HCT116 (cell line): Measurements from ENCODE around the gene HLA-E. TPM values are rescaled to one million over a fixed set of nuclear protein-coding genes. Genes with fewer than 3 reads are reported as not detected.
"Not testable (repeated sequence)": the region's sequence is repeated elsewhere in the genome, so short reads cannot be mapped to it uniquely, and the experiment has no call there.

Experiments
- ATAC-seq: fragments of 200-7000 bp; cut with Tn5 transposase; 2 replicates; pipeline ENCODE4 v1.9.1; 2020; ENCODE audit warnings: mild to moderate bottlenecking, moderate library complexity
- BruUV-seq: library from RNA; stranded (reverse); fragments of 400-500 nt; replicated peaks from 2 replicates; lab custom pipeline; 2021; lab: Mats Ljungman, UMichigan
- CTCF ChIA-PET: fragments of 300-600 bp; sonication (Branson Sonifier 250); formaldehyde crosslinking; loops from one replicate; lab custom pipeline; 2021; ENCODE audit warnings: antibody characterized with exemption; lab: Charles Lee
- POLR2A ChIA-PET: fragments of 300-600, 350-600 bp; sonication (Branson Sonifier 250); formaldehyde crosslinking; loops from one replicate; lab custom pipeline; 2021; ENCODE audit warnings: antibody characterized with exemption; lab: Charles Lee
- RAD21 ChIA-PET, 2 experiments: fragments of 300-600 bp; sonication (Branson Sonifier 250); formaldehyde crosslinking; loops; one replicate each; lab custom pipeline; 2023; ENCODE audit warnings: low total read pairs in 2 of 2; ENCODE audit not compliant: uncharacterized antibody in 2 of 2, unreplicated experiment in 2 of 2, low non-redundant PET in 1 of 2; lab: Charles Lee
- DNase-seq: peaks from one replicate; pipeline ENCODE4 v3.0.0-alpha.2; 2010; ENCODE audit warnings: low read depth, low spot score
- H2AFZ ChIP-seq: fragments of 200-600 bp; shearing (Covaris generic), sonication (generic); 2 replicates; pipeline ENCODE4 v1.6.1; 2017; ENCODE audit warnings: low read depth, mixed run types, mixed read lengths, antibody characterized with exemption, low read length; ENCODE audit not compliant: poor library complexity, severe bottlenecking
- H3K27ac ChIP-seq: 2 replicates; pipeline ENCODE4 v1.5.1; 2012; ENCODE audit warnings: low read depth, low read length
- H3K27me3 ChIP-seq: fragments of 200-600 bp; sonication (generic); 2 replicates; pipeline ENCODE4 v1.6.1; 2016; ENCODE audit warnings: mixed run types, low read length, mixed read lengths; ENCODE audit not compliant: insufficient read depth
- H3K36me3 ChIP-seq, 2 experiments: fragments of 200-500 bp in 1 of 2; fragments of 200-600 bp in 1 of 2; sonication (Bioruptor generic) in 1 of 2; sonication (generic) in 1 of 2; 2 replicates each; pipeline versions ENCODE4 v1.5.1 to v1.6.1; 2014 to 2016; ENCODE audit warnings: low read length in 2 of 2, inconsistent platforms in 1 of 2, mixed read lengths in 1 of 2, mixed run types in 1 of 2; ENCODE audit not compliant: insufficient read depth in 2 of 2, control insufficient read depth in 1 of 2
- H3K4me1 ChIP-seq, 2 experiments: fragments of 200-600 bp in 1 of 2; sonication (generic) in 1 of 2; 2 replicates each; pipeline versions ENCODE4 v1.5.1 to v1.6.1; 2012 to 2017; ENCODE audit warnings: low read length in 2 of 2, inconsistent platforms in 1 of 2, mild to moderate bottlenecking in 1 of 2, mixed read lengths in 1 of 2, mixed run types in 1 of 2, moderate library complexity in 1 of 2; ENCODE audit not compliant: insufficient read depth in 2 of 2, control insufficient read depth in 1 of 2
- H3K4me2 ChIP-seq: fragments of 200-600 bp; sonication (generic); 2 replicates; pipeline ENCODE4 v1.6.1; 2017; ENCODE audit warnings: mixed run types, low read length, mixed read lengths
- H3K4me3 ChIP-seq, 2 experiments: fragments of 200-600 bp in 1 of 2; sonication (generic) in 1 of 2; replicated peaks in 1 of 2; 2 replicates each; pipeline ENCODE4 v1.5.1; 2011 to 2016; ENCODE audit warnings: low read length in 2 of 2, control low read depth in 1 of 2, low read depth in 1 of 2, mild to moderate bottlenecking in 1 of 2, mixed read lengths in 1 of 2, mixed run types in 1 of 2
- H3K79me2 ChIP-seq: fragments of 200-600 bp; sonication (generic); 2 replicates; pipeline ENCODE4 v1.6.1; 2017; ENCODE audit warnings: mild to moderate bottlenecking, mixed run types, low read length, moderate library complexity, mixed read lengths; ENCODE audit not compliant: insufficient read depth
- H3K9ac ChIP-seq: fragments of 200-600 bp; sonication (generic); 2 replicates; pipeline ENCODE4 v1.6.1; 2016; ENCODE audit warnings: low read length, mixed read lengths
- H3K9me2 ChIP-seq: fragments of 200-600 bp; sonication (generic), shearing (Covaris generic); 2 replicates; pipeline ENCODE4 v1.6.1; 2017; ENCODE audit warnings: mixed run types, mild to moderate bottlenecking, moderate library complexity; ENCODE audit not compliant: insufficient read depth
- H3K9me3 ChIP-seq, 2 experiments: fragments of 200-500 bp in 1 of 2; fragments of 200-600 bp in 1 of 2; sonication (Bioruptor generic) in 1 of 2; sonication (generic) in 1 of 2; 2 replicates each; pipeline ENCODE4 v1.6.1; 2014 to 2017; ENCODE audit warnings: low read length in 2 of 2, mixed read lengths in 2 of 2, inconsistent platforms in 1 of 2, low read depth in 1 of 2, mild to moderate bottlenecking in 1 of 2, mixed run types in 1 of 2, moderate library complexity in 1 of 2; ENCODE audit not compliant: control insufficient read depth in 1 of 2, insufficient read depth in 1 of 2
- H4K20me1 ChIP-seq: fragments of 200-600 bp; sonication (generic), shearing (Covaris generic); 2 replicates; pipeline ENCODE4 v1.6.1; 2017; ENCODE audit warnings: mixed run types, mild to moderate bottlenecking, moderate library complexity; ENCODE audit not compliant: insufficient read depth
- CEBPB ChIP-seq: IDR thresholded peaks from 2 replicates; pipeline ENCODE4 v1.6.1; 2012; ENCODE audit warnings: low read depth
- CTCF ChIP-seq, 3 experiments: fragments of 200-600 bp in 1 of 3; sonication (generic) in 1 of 3; IDR thresholded peaks in 2 of 3; conservative IDR thresholded peaks in 1 of 3; 2 replicates each; pipeline ENCODE4 v1.5.1; 2012 to 2017; ENCODE audit warnings: low read depth in 2 of 3, low read length in 2 of 3, antibody characterized with exemption in 1 of 3, borderline replicate concordance in 1 of 3, control low read depth in 1 of 3, mild to moderate bottlenecking in 1 of 3, mixed read lengths in 1 of 3, mixed run types in 1 of 3, moderate library complexity in 1 of 3; ENCODE audit not compliant: insufficient read depth in 1 of 3
- EGR1 ChIP-seq: IDR thresholded peaks from 2 replicates; pipeline ENCODE4 v1.6.1; 2012; ENCODE audit warnings: low read depth
- EZH2phosphoT487 ChIP-seq: fragments of 200-600 bp; IDR thresholded peaks from 2 replicates; pipeline ENCODE4 v1.6.1; 2018; ENCODE audit warnings: antibody characterized with exemption, borderline replicate concordance
- JUND ChIP-seq: IDR thresholded peaks from 2 replicates; pipeline ENCODE4 v1.6.1; 2012
- POLR2A ChIP-seq: IDR thresholded peaks from 2 replicates; pipeline ENCODE4 v1.7.0; 2011; ENCODE audit warnings: borderline replicate concordance; ENCODE audit not compliant: insufficient read depth, insufficient read length; ENCODE audit errors: extremely low read depth
- REST ChIP-seq: IDR thresholded peaks from 2 replicates; pipeline ENCODE4 v1.6.1; 2012; ENCODE audit warnings: low read depth
- SIN3A ChIP-seq: IDR thresholded peaks from 2 replicates; pipeline ENCODE4 v1.6.1; 2012; ENCODE audit warnings: low read depth
- SP1 ChIP-seq: IDR thresholded peaks from 2 replicates; pipeline ENCODE4 v1.6.1; 2012; ENCODE audit warnings: low read depth
- SRF ChIP-seq: IDR thresholded peaks from 2 replicates; pipeline ENCODE4 v1.6.1; 2012; ENCODE audit warnings: low read depth
- TCF7L2 ChIP-seq: IDR thresholded peaks from 2 replicates; pipeline ENCODE4 v1.7.0; 2011; ENCODE audit warnings: borderline replicate concordance, inconsistent platforms; ENCODE audit not compliant: insufficient read depth, insufficient read length; ENCODE audit errors: extremely low read depth
- ZNF274 ChIP-seq: fragments of 200-500 bp; sonication (Bioruptor generic); IDR thresholded peaks from 2 replicates; pipeline ENCODE4 v1.6.1; 2014; ENCODE audit warnings: mild to moderate bottlenecking, low read depth, low read length, inconsistent platforms
- intact Hi-C: fragments of 100-400 bp; cut with micrococcal nuclease; formaldehyde crosslinking; loops from 2 replicates; pipeline ENCODE4 v1.10.0; 2022
- total RNA-seq: library from RNA; stranded (reverse); gene quantifications from one replicate; pipeline ENCODE4 v1.2.1, GENCODE V29; 2021; ENCODE audit not compliant: unreplicated experiment
- TF ChIP-seq, protein P1 (sequence below): IDR thresholded peaks from 2 replicates; pipeline ENCODE4 v1.6.1; 2012

HLA-E gene
- total RNA-seq, 1 experiment from 2014 or later = 108 TPM

GRCh38 chr6:30520522-30520921, 31.2 kb downstream of the HLA-E start:
- peaks cover 11 to 25% of the 10 kb centered on the region in 2 experiments; a peak in 3 of 4 replicates for H3K4me1 ChIP-seq
- no peaks in the 10 kb centered on the region for H3K27me3 ChIP-seq
- no peaks in the 10 kb centered on the region for H3K79me2 ChIP-seq
- ChIA-PET RAD21 (no interaction called here), CTCF (interaction anchor here (1.1 kb wide), 1 partner anchor 21 kb away, joined by 3 read pairs; no protein-coding TSS in a partner anchor), POLR2A (no interaction called here)
- no peak overlapping the region for H2AFZ ChIP-seq
- H3K9ac ChIP-seq = no peak overlapping the region
- DNase-seq (no peak), ATAC-seq (no peak)
- H3K27ac ChIP-seq = no peak overlapping the region
- H3K4me2 ChIP-seq = no peak overlapping the region
- H3K4me3 ChIP-seq = no peak overlapping the region
- H3K36me3 ChIP-seq = no peaks in the 10 kb centered on the region
- H3K9me3 ChIP-seq = no peaks in the 10 kb centered on the region
- BruUV-seq = no TSS peak
- no peaks in the 10 kb centered on the region for H3K9me2 ChIP-seq
- intact Hi-C loops = no loop called here
- H4K20me1 ChIP-seq = no peaks in the 10 kb centered on the region
- TF ChIP-seq ZNF274 (no peak), REST (no peak), CTCF (IDR thresholded peaks at IDR 0.05 in 2 of 3, conservative IDR thresholded peaks at IDR 0.05 in 1 of 3; ENCODE audit: borderline replicate concordance in 1 of 3, insufficient read depth in 1 of 3, low read depth in 2 of 3, low read length in 2 of 3) (no peak), JUND (no peak), EGR1 (no peak), EZH2phosphoT487 (no peak), SP1 (no peak), TCF7L2 (no peak), SIN3A (no peak), CEBPB (no peak), POLR2A (no peak), SRF (no peak)
- TF ChIP-seq, protein P1, sequence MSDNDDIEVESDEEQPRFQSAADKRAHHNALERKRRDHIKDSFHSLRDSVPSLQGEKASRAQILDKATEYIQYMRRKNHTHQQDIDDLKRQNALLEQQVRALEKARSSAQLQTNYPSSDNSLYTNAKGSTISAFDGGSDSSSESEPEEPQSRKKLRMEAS = no peak

GRCh38 chr6:30521082-30521481, 31.8 kb downstream of the HLA-E start:
- intact Hi-C loops = not testable (repeated sequence)

More at GRCh38 chr6:30521082-30521481, 31.8 kb downstream of the HLA-E start:
- H2AFZ ChIP-seq, H3K27ac ChIP-seq, H3K79me2 ChIP-seq, H4K20me1 ChIP-seq, H3K9me2 ChIP-seq, BruUV-seq, H3K9ac ChIP-seq, RAD21 ChIA-PET, POLR2A ChIA-PET, ATAC-seq, DNase-seq, H3K36me3 ChIP-seq, H3K4me3 ChIP-seq, H3K9me3 ChIP-seq, H3K4me2 ChIP-seq, H3K27me3 ChIP-seq: not testable (repeated sequence)
- peaks cover 7 to 21% of the 10 kb centered on the region in 2 experiments; a peak in 3 of 4 replicates for H3K4me1 ChIP-seq
- CTCF ChIA-PET = interaction anchor here (1.1 kb wide), 1 partner anchor 21 kb away, joined by 3 read pairs; no protein-coding TSS in a partner anchor
